Stimulated activated naive CD8-positive, alpha-beta T cell treated with anti-CD3 and anti-CD28 coated beads, Interleukin-15, amount 100 ng/mL, for 72 hours (primary cell): Measurements from ENCODE around the gene SMAD3.

Source experiments
- ATAC-seq: fragments of 150-1000 bp; cut with Tn5 transposase; 2 replicates; pipeline ENCODE4 v1.10.0; 2021; ENCODE audit warnings: mild to moderate bottlenecking, moderate library complexity
- DNase-seq, 2 donors: peaks; one replicate each; pipeline ENCODE4 v3.0.0; 2021 to 2022
- H3K27ac Mint-ChIP-seq, 2 donors: one replicate each; pipeline ENCODE4 v1.8.0; 2022; ENCODE audit warnings: mild to moderate bottlenecking in 2 of 2, mixed read lengths in 2 of 2, moderate library complexity in 2 of 2
- H3K27me3 Mint-ChIP-seq: one replicate; pipeline ENCODE4 v1.8.0; 2022; ENCODE audit warnings: mixed read lengths
- H3K4me1 Mint-ChIP-seq: one replicate; pipeline ENCODE4 v1.8.0; 2022; ENCODE audit warnings: mild to moderate bottlenecking, mixed read lengths
- H3K4me3 Mint-ChIP-seq, 2 donors: one replicate each; pipeline ENCODE4 v1.8.0; 2022; ENCODE audit warnings: mild to moderate bottlenecking in 2 of 2, mixed read lengths in 2 of 2, moderate library complexity in 1 of 2
- H3K9me3 Mint-ChIP-seq, 2 donors: one replicate each; pipeline ENCODE4 v1.8.0; 2022; ENCODE audit warnings: mixed read lengths in 2 of 2

Gene SMAD3

DNA sequence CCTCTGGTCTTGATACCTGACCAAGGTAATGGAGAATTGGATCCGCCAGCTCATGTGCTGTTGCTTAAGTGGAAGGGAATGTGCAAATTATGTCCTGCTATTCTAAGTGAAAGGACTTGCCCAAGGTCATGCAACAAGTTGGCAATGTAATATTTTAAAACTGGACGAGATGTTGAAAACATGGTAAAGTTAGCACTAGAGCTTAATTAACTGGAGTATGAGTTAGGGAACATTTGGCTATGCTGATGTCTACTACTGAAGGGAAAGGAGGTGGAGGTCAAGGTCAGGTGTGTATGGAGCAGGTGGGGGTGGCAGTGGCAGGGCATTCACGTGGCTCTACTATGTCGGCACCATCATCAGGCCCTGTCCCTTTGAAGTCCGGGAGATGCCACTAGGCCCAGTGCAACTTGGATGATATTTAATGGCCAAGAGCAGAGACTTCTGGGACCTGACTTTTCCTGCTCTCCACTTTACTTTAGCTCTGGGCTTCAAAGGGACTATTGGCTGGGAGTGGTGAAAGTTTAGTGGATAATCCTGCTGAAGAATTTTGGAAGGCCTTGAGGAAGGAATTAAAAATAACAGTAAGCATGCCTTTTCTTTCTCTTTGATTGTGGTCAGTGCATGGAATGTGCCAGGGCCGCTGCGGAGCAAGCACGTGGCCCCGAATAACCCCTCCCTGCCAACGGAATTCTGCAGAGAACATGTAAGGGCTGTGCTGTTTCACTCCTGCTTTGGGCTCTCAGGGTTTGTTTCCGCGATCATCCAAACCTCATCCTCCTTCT, 14.9 kb downstream of the SMAD3 start:
- Mint-ChIP-seq H3K27me3 (no peaks in the 10 kb centered on the region), H3K9me3 (peaks cover 0 to 7% of the 10 kb centered on the region in 2 donors), H3K4me3 (no peak overlapping the region), H3K27ac (no peak overlapping the region), H3K4me1 (peaks cover 71% of the 10 kb centered on the region)
- DNase-seq (no peak), ATAC-seq (no peak)

DNA sequence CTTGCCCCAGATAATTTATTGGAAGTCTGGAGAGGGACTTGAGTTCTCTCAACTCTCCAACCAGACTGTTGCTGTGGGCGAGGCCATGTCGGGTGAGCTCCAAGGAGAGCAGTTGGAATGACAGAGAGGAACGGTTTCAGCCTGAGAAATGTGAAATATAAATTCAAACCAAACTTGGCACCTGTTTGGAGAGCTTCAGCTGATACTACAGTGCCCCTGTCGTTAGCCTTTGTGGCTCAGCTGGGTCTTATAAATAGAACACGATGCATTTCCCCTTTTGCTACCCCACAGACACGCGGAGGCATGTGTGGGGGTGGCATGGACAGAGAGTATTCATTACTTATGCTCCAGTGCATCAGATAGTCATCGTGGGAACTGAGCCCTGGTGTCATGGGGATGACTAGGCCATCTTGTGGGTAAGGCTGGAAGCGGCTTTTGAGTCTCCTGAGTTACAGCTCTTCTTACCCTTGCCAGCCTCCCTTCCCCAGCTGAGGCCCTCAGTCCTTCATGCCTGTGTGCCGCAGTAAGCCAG, 15.6 kb downstream of the SMAD3 start:
- H3K27me3 Mint-ChIP-seq = no peaks in the 10 kb centered on the region
- peaks cover 72% of the 10 kb centered on the region for H3K4me1 Mint-ChIP-seq
- H3K27ac Mint-ChIP-seq = peak overlapping the region in 1 of 2 donors; percentile 87
- H3K9me3 Mint-ChIP-seq = peaks cover 0 to 7% of the 10 kb centered on the region in 2 donors
- ATAC-seq (peak; percentile 32), DNase-seq (peak; percentile 38 to 58)
- H3K4me3 Mint-ChIP-seq = peak overlapping the region; percentile 1 to 29

DNA sequence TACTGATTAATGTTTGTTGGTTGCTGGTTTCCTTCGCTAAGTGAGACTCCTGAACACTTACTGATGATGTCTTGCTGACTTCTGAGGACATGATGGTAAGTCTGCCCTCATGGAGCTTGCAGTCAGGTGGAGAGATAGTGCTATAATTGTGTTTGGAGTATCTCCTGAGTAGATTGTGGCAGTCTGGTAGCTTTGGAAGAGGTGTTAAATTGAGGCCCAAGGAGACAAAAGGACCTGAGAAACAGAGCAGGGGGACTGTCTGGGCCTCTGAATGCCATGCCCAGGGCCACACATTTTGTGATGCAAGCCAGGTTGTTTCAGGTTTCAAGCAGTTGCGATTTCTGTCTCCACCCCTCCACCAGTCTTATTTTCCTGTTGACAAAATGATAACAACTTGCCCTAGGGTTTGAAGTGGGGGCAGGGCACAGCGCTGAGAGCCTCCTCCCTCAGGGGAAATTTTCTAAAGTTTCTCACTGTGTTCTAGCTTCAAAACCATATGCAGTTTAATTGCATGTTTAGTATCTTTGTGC, 16.7 kb downstream of the SMAD3 start:
- peaks cover 0 to 7% of the 10 kb centered on the region in 2 donors for H3K9me3 Mint-ChIP-seq
- peak overlapping the region; percentile 73 to 83 for H3K4me3 Mint-ChIP-seq
- ATAC-seq (peak; percentile 38), DNase-seq (peak; percentile 45 to 76)
- H3K27me3 Mint-ChIP-seq = no peaks in the 10 kb centered on the region
- peak overlapping the region; percentile 84 to 94 for H3K27ac Mint-ChIP-seq
- H3K4me1 Mint-ChIP-seq = peaks cover 74% of the 10 kb centered on the region

- Mint-ChIP-seq H3K9me3 (peaks cover 0 to 7% of the 10 kb centered on the region in 2 donors), H3K27me3 (no peaks in the 10 kb centered on the region), H3K4me3 (peak overlapping the region; percentile 73 to 83), H3K4me1 (peaks cover 86% of the 10 kb centered on the region), H3K27ac (peak overlapping the region; percentile 38 to 62)
- no peak for ATAC-seq
- no peak for DNase-seq
Measured at GRCh38 chr15:67083135-67083762, 17.8 kb downstream of the SMAD3 start.

DNA sequence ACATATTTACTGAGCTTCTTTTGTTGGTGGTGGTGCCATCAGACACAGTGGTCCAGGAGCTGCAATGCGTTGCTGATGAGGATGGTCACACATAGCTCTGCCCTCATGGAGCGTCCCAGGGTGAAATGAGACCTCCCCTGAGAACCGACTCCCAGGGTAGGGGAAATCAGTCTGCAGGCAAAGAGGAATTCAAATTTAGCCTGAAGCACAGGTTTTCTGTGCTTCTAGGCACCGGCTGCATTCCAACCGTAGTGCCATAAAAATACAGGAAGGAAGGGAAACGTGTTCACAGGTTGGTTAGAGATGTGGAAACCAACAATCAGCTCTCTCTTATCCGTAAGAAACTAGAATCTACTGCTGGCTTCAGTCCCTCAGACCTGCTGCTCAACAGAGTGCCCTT, 19.2 kb downstream of the SMAD3 start:
- Mint-ChIP-seq H3K4me3 (peak overlapping the region; percentile 68 to 83), H3K9me3 (peaks cover 0 to 7% of the 10 kb centered on the region in 2 donors), H3K4me1 (peaks cover 99% of the 10 kb centered on the region), H3K27ac (peak overlapping the region in 1 of 2 donors; percentile 71), H3K27me3 (peaks cover 13% of the 10 kb centered on the region)
- no peak for DNase-seq
- ATAC-seq = no peak

- peak overlapping the region; percentile 82 to 91 for H3K27ac Mint-ChIP-seq
- H3K4me3 Mint-ChIP-seq = peak overlapping the region; percentile 68 to 83
- peaks cover 0 to 7% of the 10 kb centered on the region in 2 donors for H3K9me3 Mint-ChIP-seq
- DNase-seq = peak; percentile 61 to 79
- peaks cover 100% of the 10 kb centered on the region for H3K4me1 Mint-ChIP-seq
- H3K27me3 Mint-ChIP-seq = peaks cover 18% of the 10 kb centered on the region
- peak; percentile 81 for ATAC-seq
Measured at GRCh38 chr15:67085237-67085817, 19.9 kb downstream of the SMAD3 start.

GRCh38 chr15:67085818-67086636, 20.6 kb downstream of the SMAD3 start:
- peak; percentile 82 for ATAC-seq
- peaks cover 0 to 7% of the 10 kb centered on the region in 2 donors for H3K9me3 Mint-ChIP-seq
- peaks cover 18% of the 10 kb centered on the region for H3K27me3 Mint-ChIP-seq
- DNase-seq = peak; percentile 52 to 78
- H3K4me3 Mint-ChIP-seq = peak overlapping the region; percentile 37 to 68
- peaks cover 100% of the 10 kb centered on the region for H3K4me1 Mint-ChIP-seq
- peak overlapping the region; percentile 82 to 91 for H3K27ac Mint-ChIP-seq

- no peak for ATAC-seq
- Mint-ChIP-seq H3K27ac (no peak overlapping the region), H3K4me3 (peak overlapping the region; percentile 37 to 68), H3K9me3 (peaks cover 0 to 7% of the 10 kb centered on the region in 2 donors), H3K27me3 (peaks cover 18% of the 10 kb centered on the region), H3K4me1 (peaks cover 100% of the 10 kb centered on the region)
- DNase-seq = no peak
Measured at GRCh38 chr15:67086637-67086914, 21.2 kb downstream of the SMAD3 start.

DNA sequence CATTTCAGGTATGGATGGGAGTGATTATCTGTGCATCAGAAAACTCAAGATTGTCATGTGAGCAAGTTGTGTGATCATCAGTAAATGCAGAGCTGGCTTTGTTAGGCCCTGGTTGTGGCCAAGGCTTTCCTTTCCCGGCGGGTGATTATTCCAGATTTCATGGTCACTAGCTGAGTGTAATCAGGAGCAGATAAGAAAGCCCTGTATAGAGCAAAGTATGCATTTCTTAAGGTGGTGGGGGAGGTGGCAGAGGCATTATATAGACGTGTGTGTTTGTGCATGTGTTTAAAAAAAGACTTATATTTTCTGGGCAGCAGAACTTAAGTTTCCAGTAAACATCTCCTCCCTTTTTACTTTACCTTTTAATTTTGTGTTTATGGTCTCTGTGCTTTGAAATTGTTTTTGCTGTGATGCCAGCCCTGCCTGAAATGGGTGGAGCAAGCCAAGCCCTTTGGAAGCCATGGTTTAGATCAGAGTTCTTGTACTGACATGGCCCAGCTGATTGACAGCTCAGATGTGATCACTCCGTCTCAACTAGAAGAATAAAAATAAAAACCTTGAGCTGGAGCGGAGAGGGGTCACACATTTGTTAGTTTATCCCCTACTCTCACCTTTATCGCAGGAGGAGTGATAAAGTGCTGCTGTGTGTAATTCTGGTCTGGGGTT, 22.2 kb downstream of the SMAD3 start:
- no peak overlapping the region for H3K4me3 Mint-ChIP-seq
- DNase-seq = no peak
- no peaks in the 10 kb centered on the region for H3K9me3 Mint-ChIP-seq
- no peak overlapping the region for H3K27ac Mint-ChIP-seq
- no peak for ATAC-seq
- peaks cover 18% of the 10 kb centered on the region for H3K27me3 Mint-ChIP-seq
- H3K4me1 Mint-ChIP-seq = peaks cover 100% of the 10 kb centered on the region

- no peak overlapping the region for H3K27ac Mint-ChIP-seq
- H3K27me3 Mint-ChIP-seq = peaks cover 18% of the 10 kb centered on the region
- peaks cover 98% of the 10 kb centered on the region for H3K4me1 Mint-ChIP-seq
- ATAC-seq (no peak), DNase-seq (no peak)
- no peak overlapping the region for H3K4me3 Mint-ChIP-seq
- H3K9me3 Mint-ChIP-seq = no peaks in the 10 kb centered on the region
Measured at GRCh38 chr15:67089217-67090193, 24.1 kb downstream of the SMAD3 start.

GRCh38 chr15:67090297-67091070, 25.1 kb downstream of the SMAD3 start:
- Mint-ChIP-seq H3K27me3 (peaks cover 18% of the 10 kb centered on the region), H3K4me1 (peaks cover 98% of the 10 kb centered on the region), H3K4me3 (peak overlapping the region; percentile 63 to 76), H3K9me3 (no peaks in the 10 kb centered on the region), H3K27ac (peak overlapping the region; percentile 94 to 97)
- ATAC-seq (no peak), DNase-seq (no peak)

- Mint-ChIP-seq H3K9me3 (no peaks in the 10 kb centered on the region), H3K27me3 (peaks cover 18% of the 10 kb centered on the region), H3K27ac (peak overlapping the region; percentile 94 to 97), H3K4me1 (peaks cover 98% of the 10 kb centered on the region), H3K4me3 (peak overlapping the region; percentile 70 to 76)
- ATAC-seq (peak; percentile 97), DNase-seq (peak; percentile 70 to 88)
Measured at GRCh38 chr15:67091071-67091979, 25.9 kb downstream of the SMAD3 start.
